H1 (cell line): ENCODE measurements around the gene SERGEF. TPM values are rescaled to one million over a fixed set of nuclear protein-coding genes. Genes with fewer than 3 reads are reported as not detected.

ENCODE experiments used
- CTCF ChIA-PET: fragments of 300-600 bp; sonication (Branson Sonifier 250); formaldehyde crosslinking; loops from one replicate; lab custom pipeline; 2021; ENCODE audit not compliant: partially characterized antibody; lab: Charles Lee
- POLR2A ChIA-PET: fragments of 300-600 bp; sonication (Branson Sonifier 250); formaldehyde crosslinking; loops from one replicate; lab custom pipeline; 2021; ENCODE audit warnings: inconsistent platforms; ENCODE audit not compliant: partially characterized antibody; lab: Charles Lee
- DNase-seq, 2 experiments: peaks; one replicate each; pipeline versions ENCODE4 v3.0.0 to v3.0.0-alpha.2; 2010 to 2022; ENCODE audit warnings: low spot score in 2 of 2, low read depth in 1 of 2, mixed read lengths in 1 of 2
- FAIRE-seq: peaks from 2 replicates; lab custom pipeline; 2011; peaks lifted over from hg19 to GRCh38; lab: Jason Lieb, UNC
- H2AFZ ChIP-seq: 2 replicates; pipeline ENCODE4 v1.8.1; 2012; ENCODE audit warnings: low read length, inconsistent platforms
- H2AK5ac ChIP-seq: 2 replicates; pipeline ENCODE4 v1.6.1; 2013; ENCODE audit warnings: low read depth, low read length
- H2BK120ac ChIP-seq: replicated peaks from 2 replicates; pipeline ENCODE3; 2013; ENCODE audit warnings: low read depth, low read length, inconsistent platforms
- H2BK12ac ChIP-seq: 2 replicates; pipeline ENCODE4 v1.6.1; 2013; ENCODE audit warnings: low read depth, low read length
- H2BK15ac ChIP-seq: 2 replicates; pipeline ENCODE4 v1.6.1; 2013; ENCODE audit warnings: low read length
- H2BK20ac ChIP-seq: 2 replicates; pipeline ENCODE4 v1.6.1; 2013; ENCODE audit warnings: low read length
- H2BK5ac ChIP-seq: 2 replicates; pipeline ENCODE4 v1.6.1; 2013; ENCODE audit warnings: low read depth, low read length
- H3K14ac ChIP-seq: 2 replicates; pipeline ENCODE4 v1.6.1; 2013; ENCODE audit warnings: inconsistent platforms; ENCODE audit not compliant: insufficient read length
- H3K18ac ChIP-seq: 2 replicates; pipeline ENCODE4 v1.6.1; 2013; ENCODE audit warnings: low read length; ENCODE audit errors: extremely low read depth
- H3K23ac ChIP-seq: 2 replicates; pipeline ENCODE4 v1.6.1; 2013; ENCODE audit warnings: inconsistent platforms; ENCODE audit not compliant: insufficient read length
- H3K23me2 ChIP-seq: 2 replicates; pipeline ENCODE4 v1.6.1; 2013; ENCODE audit warnings: low read depth, low read length
- H3K27ac ChIP-seq: 2 replicates; pipeline ENCODE4 v1.6.1; 2011; ENCODE audit warnings: low read depth, low read length, inconsistent platforms
- H3K27me3 ChIP-seq, 4 experiments: replicated peaks in 1 of 4; 1 replicate in 1 of 4; 2 replicates in 3 of 4; pipeline versions ENCODE4 v1.6.1 to v1.8.1; 2011 to 2013; ENCODE audit warnings: low read length in 3 of 4, mild to moderate bottlenecking in 3 of 4, inconsistent platforms in 2 of 4, mixed read lengths in 2 of 4, moderate library complexity in 1 of 4; ENCODE audit not compliant: control insufficient read depth in 3 of 4, insufficient read depth in 3 of 4; ENCODE audit errors: extremely low read depth in 1 of 4
- H3K36me3 ChIP-seq, 4 experiments: 2 replicates each; pipeline versions ENCODE4 v1.6.1 to v1.8.1; 2011 to 2013; ENCODE audit warnings: mild to moderate bottlenecking in 4 of 4, low read length in 3 of 4, moderate library complexity in 2 of 4, control low read depth in 1 of 4, inconsistent platforms in 1 of 4; ENCODE audit not compliant: insufficient read depth in 4 of 4, control insufficient read depth in 2 of 4
- H3K4ac ChIP-seq: replicated peaks from 2 replicates; pipeline ENCODE3; 2013; ENCODE audit warnings: low read length, low read depth, mixed read lengths, inconsistent platforms; ENCODE audit not compliant: insufficient read length
- H3K4me1 ChIP-seq, 4 experiments: replicated peaks in 1 of 4; 1 replicate in 1 of 4; 2 replicates in 3 of 4; pipeline versions ENCODE4 v1.6.1 to v1.8.1; 2011 to 2013; ENCODE audit warnings: low read length in 3 of 4, inconsistent platforms in 2 of 4, mixed read lengths in 1 of 4; ENCODE audit not compliant: insufficient read depth in 4 of 4, control insufficient read depth in 3 of 4
- H3K4me2 ChIP-seq, 2 experiments: 2 replicates each; pipeline versions ENCODE4 v1.6.1 to v1.8.1; 2011 to 2013; ENCODE audit warnings: low read depth in 2 of 2, low read length in 2 of 2, control low read depth in 1 of 2, inconsistent platforms in 1 of 2, mild to moderate bottlenecking in 1 of 2; ENCODE audit not compliant: insufficient read depth in 1 of 2
- H3K4me3 ChIP-seq, 4 experiments: fragments of 200-600, 300-600 bp in 1 of 4; sonication (generic), shearing (Covaris generic), sonication (Bioruptor Twin) in 1 of 4; 2 replicates each; pipeline versions ENCODE4 v1.5.1 to v1.8.1; 2011 to 2016; ENCODE audit warnings: low read length in 4 of 4, low read depth in 3 of 4, control low read depth in 2 of 4, inconsistent platforms in 2 of 4, mild to moderate bottlenecking in 2 of 4, mixed read lengths in 1 of 4, moderate library complexity in 1 of 4; ENCODE audit not compliant: insufficient read depth in 2 of 4; ENCODE audit errors: extremely low read depth in 1 of 4
- H3K56ac ChIP-seq: replicated peaks from 2 replicates; pipeline ENCODE3; 2013; ENCODE audit warnings: low read depth, mild to moderate bottlenecking, mixed read lengths, low read length, inconsistent platforms; ENCODE audit not compliant: insufficient read length
- H3K79me1 ChIP-seq: 2 replicates; pipeline ENCODE4 v1.6.1; 2013; ENCODE audit warnings: low read depth, low read length, control low read depth
- H3K79me2 ChIP-seq, 2 experiments: 2 replicates each; pipeline versions ENCODE4 v1.6.1 to v1.8.1; 2012 to 2013; ENCODE audit warnings: low read length in 2 of 2, mild to moderate bottlenecking in 2 of 2, inconsistent platforms in 1 of 2; ENCODE audit not compliant: insufficient read depth in 2 of 2, control insufficient read depth in 1 of 2
- H3K9ac ChIP-seq, 4 experiments: replicated peaks in 1 of 4; 1 replicate in 1 of 4; 2 replicates in 3 of 4; pipeline versions ENCODE4 v1.6.1 to v1.8.1; 2011 to 2013; ENCODE audit warnings: low read depth in 3 of 4, low read length in 3 of 4, control low read depth in 2 of 4, mild to moderate bottlenecking in 2 of 4, moderate library complexity in 2 of 4, inconsistent platforms in 1 of 4; ENCODE audit errors: extremely low read depth in 1 of 4
- H3K9me3 ChIP-seq, 2 experiments: 2 replicates each; pipeline versions ENCODE4 v1.6.1 to v1.8.1; 2012 to 2013; ENCODE audit warnings: mild to moderate bottlenecking in 2 of 2, moderate library complexity in 2 of 2, control low read depth in 1 of 2, inconsistent platforms in 1 of 2, low read depth in 1 of 2, low read length in 1 of 2, mixed read lengths in 1 of 2; ENCODE audit not compliant: insufficient read depth in 2 of 2
- H4K20me1 ChIP-seq, 2 experiments: replicated peaks in 1 of 2; 2 replicates each; pipeline versions ENCODE3 to v1.8.1; 2011 to 2013; ENCODE audit warnings: inconsistent platforms in 2 of 2, low read length in 2 of 2, mild to moderate bottlenecking in 1 of 2; ENCODE audit not compliant: insufficient read depth in 2 of 2, control insufficient read depth in 1 of 2
- H4K5ac ChIP-seq: 2 replicates; pipeline ENCODE4 v1.6.1; 2013; ENCODE audit warnings: low read length, low read depth, mixed read lengths, inconsistent platforms; ENCODE audit not compliant: insufficient read length
- H4K8ac ChIP-seq: 2 replicates; pipeline ENCODE4 v1.8.0; 2013; ENCODE audit warnings: mild to moderate bottlenecking, moderate library complexity, low read length, inconsistent platforms; ENCODE audit not compliant: insufficient read depth; ENCODE audit errors: extremely low read depth
- H4K91ac ChIP-seq: replicated peaks from 2 replicates; pipeline ENCODE3; 2013; ENCODE audit warnings: low read length, mixed read lengths, inconsistent platforms; ENCODE audit not compliant: insufficient read length
- BACH1 ChIP-seq: IDR thresholded peaks from 2 replicates; pipeline ENCODE4 v1.6.1; 2012; ENCODE audit warnings: low read length, improper control_type of control experiment
- BCL11A ChIP-seq, 2 experiments: IDR thresholded peaks; one replicate each; pipeline ENCODE4 v1.6.1; 2011; ENCODE audit warnings: low read depth in 2 of 2, low read length in 2 of 2, mild to moderate bottlenecking in 2 of 2
- BRCA1 ChIP-seq: IDR thresholded peaks from 2 replicates; pipeline ENCODE4 v1.6.1; 2012; ENCODE audit warnings: low read depth, low read length, improper control_type of control experiment
- CHD1 ChIP-seq: IDR thresholded peaks from 2 replicates; pipeline ENCODE4 v1.6.1; 2012; ENCODE audit warnings: low read depth, low read length, improper control_type of control experiment
- MAFK ChIP-seq: IDR thresholded peaks from 2 replicates; pipeline ENCODE4 v1.6.1; 2012; ENCODE audit warnings: low read depth, mild to moderate bottlenecking, improper control_type of control experiment, low read length
- PHF8 ChIP-seq: fragments of 200-600 bp; sonication (generic); conservative IDR thresholded peaks from 2 replicates; pipeline ENCODE4 v1.7.1; 2012; ENCODE audit warnings: low read depth, mild to moderate bottlenecking, inconsistent platforms, low read length, moderate library complexity
- RBBP5 ChIP-seq: IDR thresholded peaks from 2 replicates; pipeline ENCODE4 v1.7.1; 2012; ENCODE audit warnings: low read depth, mild to moderate bottlenecking, inconsistent platforms, low read length, moderate library complexity, borderline replicate concordance
- RXRA ChIP-seq: IDR thresholded peaks from 2 replicates; pipeline ENCODE4 v1.6.1; 2011; ENCODE audit warnings: low read depth, mild to moderate bottlenecking, low read length, moderate library complexity; ENCODE audit not compliant: insufficient read depth
- SAP30 ChIP-seq: fragments of 300-600 bp; sonication (generic); IDR thresholded peaks from 2 replicates; pipeline ENCODE4 v1.7.1; 2012; ENCODE audit warnings: low read length, moderate library complexity, mild to moderate bottlenecking, inconsistent platforms; ENCODE audit not compliant: insufficient read depth, insufficient replicate concordance
- SIN3A ChIP-seq, 2 experiments: IDR thresholded peaks in 1 of 2; conservative IDR thresholded peaks in 1 of 2; 2 replicates each; pipeline ENCODE4 v1.6.1; 2011 to 2012; ENCODE audit warnings: low read length in 2 of 2, improper control_type of control experiment in 1 of 2, low read depth in 1 of 2, mild to moderate bottlenecking in 1 of 2
- WGBS, 2 experiments: shearing (Covaris generic) in 1 of 2; methylation state at CpG; one replicate each; pipeline versions ENCODE4 v1.1.6 to v1.1.7; 2013 to 2015; ENCODE audit warnings: low lambda C conversion rate in 2 of 2, mixed read lengths in 2 of 2, inconsistent platforms in 1 of 2, low coverage in 1 of 2, missing lambda C conversion rate in 1 of 2; ENCODE audit not compliant: insufficient replicate concordance in 2 of 2, insufficient coverage in 1 of 2, insufficient read length in 1 of 2; ENCODE audit errors: extremely low coverage in 1 of 2, missing lambda C conversion rate in 1 of 2; 5-methylcytosine and 5-hydroxymethylcytosine counted together
- polyA plus RNA-seq, 7 experiments: library from polyadenylated mRNA; depleted of rRNA in 3 of 7; stranded (reverse) in 5 of 7; unstranded in 2 of 7; fragments of >200 nt in 5 of 7; fragments of 200-250 nt in 2 of 7; gene quantifications; 1 replicate in 5 of 7; 2 replicates in 1 of 7; 4 replicates in 1 of 7; pipeline versions ENCODE4 v1.2.1 to v1.2.3, GENCODE V29; 2011 to 2013; ENCODE audit warnings: missing spikeins in 2 of 7, mixed read lengths in 2 of 7
- total RNA-seq: library from RNA; stranded (reverse); fragmentation: NEBNext Ultra II Directional; extraction: Animal tissue kit (Norgen Biotek cat#: 25700); gene quantifications from 2 replicates; pipeline ENCODE4 v1.2.1, GENCODE V29; 2021
- TF ChIP-seq, protein P1 (sequence below), 3 experiments: IDR thresholded peaks; 1 replicate in 2 of 3; 2 replicates in 1 of 3; pipeline versions ENCODE4 v1.5.1 to v1.6.1; 2011; ENCODE audit warnings: low read length in 3 of 3, mild to moderate bottlenecking in 3 of 3, inconsistent platforms in 2 of 3, low read depth in 1 of 3, moderate library complexity in 1 of 3; ENCODE audit not compliant: insufficient read depth in 1 of 3; ENCODE audit errors: control extremely low read depth in 1 of 3

SERGEF gene
- total and polyA plus RNA-seq, 2 of the 8 experiments (the other 6 are each of a cell fraction or from before 2014, with no cell fraction given) = 16.6 to 28.8 TPM

DNA sequence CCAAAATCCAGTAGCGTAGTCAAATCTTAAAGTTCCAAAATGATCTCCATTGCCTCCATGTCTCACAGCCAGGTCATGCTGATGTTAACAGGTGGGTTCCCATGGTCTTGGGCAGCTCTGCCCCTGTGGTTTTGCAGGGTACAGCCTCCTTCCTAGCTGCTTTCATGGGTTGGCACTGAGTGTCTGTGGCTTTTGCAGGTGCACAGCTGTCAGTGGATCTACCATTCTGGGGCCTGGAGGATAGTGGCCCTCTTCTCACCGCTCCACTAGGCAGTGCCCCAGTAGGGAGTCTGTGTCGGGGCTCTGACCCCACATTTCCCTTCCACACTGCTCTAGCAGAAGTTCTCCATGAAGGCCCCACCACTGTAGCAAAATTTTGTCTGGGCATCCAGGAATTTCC, 145.5 kb downstream of the SERGEF start:
- H2BK120ac ChIP-seq = no peak overlapping the region
- H4K20me1 ChIP-seq = no peaks in the 10 kb centered on the region
- no peak overlapping the region for H4K8ac ChIP-seq
- H2BK15ac ChIP-seq = no peak overlapping the region
- no peak overlapping the region for H2BK5ac ChIP-seq
- peaks cover 8 to 9% of the 10 kb centered on the region in 2 experiments; a peak in 2 of 4 replicates for H3K9me3 ChIP-seq
- no peak overlapping the region for H2BK20ac ChIP-seq
- H3K56ac ChIP-seq = no peak overlapping the region
- H3K4me3 ChIP-seq = no peak overlapping the region
- no peak overlapping the region for H4K5ac ChIP-seq
- CTCF ChIA-PET = interaction anchor here (0.8 to 8.1 kb wide), 3 partner anchors 11 to 42 kb away, joined by 3 to 184 read pairs (median 51); no protein-coding TSS in a partner anchor
- no peak overlapping the region for H3K14ac ChIP-seq
- H3K36me3 ChIP-seq = no peaks in the 10 kb centered on the region
- no peaks in the 10 kb centered on the region for H3K23me2 ChIP-seq
- H2AFZ ChIP-seq = no peak overlapping the region
- POLR2A ChIA-PET = no interaction called here
- H3K4me1 ChIP-seq = peaks cover 2 to 8% (median 5%) of the 10 kb centered on the region in 4 experiments; a peak in 5 of 7 replicates
- H3K27ac ChIP-seq = no peak overlapping the region
- H3K79me1 ChIP-seq = no peaks in the 10 kb centered on the region
- H3K18ac ChIP-seq = no peak overlapping the region
- H3K4me2 ChIP-seq = no peak overlapping the region
- no peak overlapping the region for H2BK12ac ChIP-seq
- no peak overlapping the region for H3K9ac ChIP-seq
- H2AK5ac ChIP-seq = no peak overlapping the region
- no peak overlapping the region for H3K4ac ChIP-seq
- 56% methylated on average over 3 of the region's 3 CpGs; no CpG with 5 or more reads in 1 of the 2 experiments for WGBS, 2 experiments
- no peak overlapping the region for H3K23ac ChIP-seq
- no peaks in the 10 kb centered on the region for H3K79me2 ChIP-seq
- DNase-seq (no peak), FAIRE-seq (no peak)
- H3K27me3 ChIP-seq = no peaks in the 10 kb centered on the region
- no peak overlapping the region for H4K91ac ChIP-seq
- TF ChIP-seq PHF8 = no peak
- TF ChIP-seq BRCA1 = no peak
- no peak for TF ChIP-seq RXRA
- TF ChIP-seq, protein P1, sequence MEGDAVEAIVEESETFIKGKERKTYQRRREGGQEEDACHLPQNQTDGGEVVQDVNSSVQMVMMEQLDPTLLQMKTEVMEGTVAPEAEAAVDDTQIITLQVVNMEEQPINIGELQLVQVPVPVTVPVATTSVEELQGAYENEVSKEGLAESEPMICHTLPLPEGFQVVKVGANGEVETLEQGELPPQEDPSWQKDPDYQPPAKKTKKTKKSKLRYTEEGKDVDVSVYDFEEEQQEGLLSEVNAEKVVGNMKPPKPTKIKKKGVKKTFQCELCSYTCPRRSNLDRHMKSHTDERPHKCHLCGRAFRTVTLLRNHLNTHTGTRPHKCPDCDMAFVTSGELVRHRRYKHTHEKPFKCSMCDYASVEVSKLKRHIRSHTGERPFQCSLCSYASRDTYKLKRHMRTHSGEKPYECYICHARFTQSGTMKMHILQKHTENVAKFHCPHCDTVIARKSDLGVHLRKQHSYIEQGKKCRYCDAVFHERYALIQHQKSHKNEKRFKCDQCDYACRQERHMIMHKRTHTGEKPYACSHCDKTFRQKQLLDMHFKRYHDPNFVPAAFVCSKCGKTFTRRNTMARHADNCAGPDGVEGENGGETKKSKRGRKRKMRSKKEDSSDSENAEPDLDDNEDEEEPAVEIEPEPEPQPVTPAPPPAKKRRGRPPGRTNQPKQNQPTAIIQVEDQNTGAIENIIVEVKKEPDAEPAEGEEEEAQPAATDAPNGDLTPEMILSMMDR (IDR thresholded peaks at IDR 0.05; ENCODE audit: control extremely low read depth in 1 of 3, insufficient read depth in 1 of 3, low read depth in 1 of 3, low read length in 3 of 3) = no peak
- TF ChIP-seq BACH1 = no peak
- no peak for TF ChIP-seq SAP30
- TF ChIP-seq CHD1 = no peak
- TF ChIP-seq RBBP5 = no peak
- TF ChIP-seq SIN3A (conservative IDR thresholded peaks at IDR 0.05 in 1 of 2, IDR thresholded peaks at IDR 0.05 in 1 of 2; ENCODE audit: low read depth in 1 of 2, low read length in 2 of 2) = no peak
- TF ChIP-seq MAFK = no peak
- no peak for TF ChIP-seq BCL11A (IDR thresholded peaks at IDR 0.05; ENCODE audit: low read depth in 2 of 2, low read length in 2 of 2)
